Keratinocyte (primary cell): Measurements from ENCODE around the gene FLNC.

Experiments used
- EZH2 ChIP-seq: IDR thresholded peaks from one replicate; pipeline ENCODE4 v1.6.1; 2012; ENCODE audit warnings: inconsistent platforms, mild to moderate bottlenecking, low read length, moderate library complexity
- TF ChIP-seq, protein P1 (sequence below), 3 experiments: IDR thresholded peaks in 1 of 3; conservative IDR thresholded peaks in 1 of 3; optimal IDR thresholded peaks in 1 of 3; 2 replicates in 2 of 3; 3 replicates in 1 of 3; pipeline versions ENCODE3 to v1.5.1; 2011; ENCODE audit warnings: low read length in 3 of 3, mild to moderate bottlenecking in 3 of 3, moderate library complexity in 2 of 3, control low read depth in 1 of 3, inconsistent platforms in 1 of 3; ENCODE audit not compliant: insufficient read depth in 2 of 3; ENCODE audit errors: extremely low read depth in 1 of 3

GRCh38 chr7:128811631-128812430, 18.4 kb upstream of the FLNC start:
- TF ChIP-seq, protein P1, sequence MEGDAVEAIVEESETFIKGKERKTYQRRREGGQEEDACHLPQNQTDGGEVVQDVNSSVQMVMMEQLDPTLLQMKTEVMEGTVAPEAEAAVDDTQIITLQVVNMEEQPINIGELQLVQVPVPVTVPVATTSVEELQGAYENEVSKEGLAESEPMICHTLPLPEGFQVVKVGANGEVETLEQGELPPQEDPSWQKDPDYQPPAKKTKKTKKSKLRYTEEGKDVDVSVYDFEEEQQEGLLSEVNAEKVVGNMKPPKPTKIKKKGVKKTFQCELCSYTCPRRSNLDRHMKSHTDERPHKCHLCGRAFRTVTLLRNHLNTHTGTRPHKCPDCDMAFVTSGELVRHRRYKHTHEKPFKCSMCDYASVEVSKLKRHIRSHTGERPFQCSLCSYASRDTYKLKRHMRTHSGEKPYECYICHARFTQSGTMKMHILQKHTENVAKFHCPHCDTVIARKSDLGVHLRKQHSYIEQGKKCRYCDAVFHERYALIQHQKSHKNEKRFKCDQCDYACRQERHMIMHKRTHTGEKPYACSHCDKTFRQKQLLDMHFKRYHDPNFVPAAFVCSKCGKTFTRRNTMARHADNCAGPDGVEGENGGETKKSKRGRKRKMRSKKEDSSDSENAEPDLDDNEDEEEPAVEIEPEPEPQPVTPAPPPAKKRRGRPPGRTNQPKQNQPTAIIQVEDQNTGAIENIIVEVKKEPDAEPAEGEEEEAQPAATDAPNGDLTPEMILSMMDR (optimal IDR thresholded peaks at IDR 0.05 in 1 of 3, IDR thresholded peaks at IDR 0.05 in 1 of 3, conservative IDR thresholded peaks at IDR 0.05 in 1 of 3; ENCODE audit: extremely low read depth in 1 of 3, insufficient read depth in 2 of 3, low read length in 3 of 3), result no peak
- no peak for TF ChIP-seq EZH2
